SK-N-MC (cell line): ENCODE results near the gene PTPRG.

ENCODE experiments used
- DNase-seq: peaks from one replicate; pipeline ENCODE4 v3.0.0-alpha.2; 2011; ENCODE audit warnings: low read depth, low spot score
- H3K27ac ChIP-seq: fragments of 200-600 bp; sonication (generic); 2 replicates; pipeline ENCODE4 v1.5.1; 2016; ENCODE audit warnings: mixed run types
- H3K36me3 ChIP-seq: fragments of 200-600 bp; sonication (generic); 2 replicates; pipeline ENCODE4 v1.6.1; 2017; ENCODE audit warnings: antibody characterized with exemption, low read length, mixed read lengths; ENCODE audit not compliant: insufficient read depth
- H3K4me3 ChIP-seq: fragments of 200-600 bp; sonication (generic); 2 replicates; pipeline ENCODE4 v1.5.1; 2016
- H3K9ac ChIP-seq: fragments of 200-600 bp; sonication (generic); 2 replicates; pipeline ENCODE4 v1.8.0; 2017; ENCODE audit warnings: mixed run types, mixed read lengths; ENCODE audit not compliant: insufficient read length
- H3K9me3 ChIP-seq: fragments of 200-600 bp; sonication (generic); 2 replicates; pipeline ENCODE4 v1.6.1; 2017; ENCODE audit warnings: low read depth, mild to moderate bottlenecking, antibody characterized with exemption, low read length, moderate library complexity, mixed read lengths
- EZH2 ChIP-seq: fragments of 200-600 bp; sonication (generic); IDR thresholded peaks from one replicate; pipeline ENCODE4 v1.6.1; 2017; ENCODE audit warnings: antibody characterized with exemption
- FOXP2 ChIP-seq: optimal IDR thresholded peaks from 2 replicates; pipeline ENCODE3; 2011; ENCODE audit warnings: mild to moderate bottlenecking, moderate library complexity; ENCODE audit not compliant: insufficient read depth; ENCODE audit errors: extremely low read length, control extremely low read depth
- POLR2AphosphoS5 ChIP-seq: IDR thresholded peaks from 2 replicates; pipeline ENCODE4 v1.6.1; 2012; ENCODE audit warnings: mild to moderate bottlenecking, low read depth, low read length, borderline replicate concordance

PTPRG gene

GRCh38 chr3:61868499-61868898 lies 307.1 kb downstream of the PTPRG start:
- TF ChIP-seq FOXP2 (no peak), EZH2 (no peak), POLR2AphosphoS5 (no peak)
- no peaks in the 10 kb centered on the region for H3K9me3 ChIP-seq
- no peak overlapping the region for H3K9ac ChIP-seq
- H3K27ac ChIP-seq, result no peak overlapping the region
- no peaks in the 10 kb centered on the region for H3K36me3 ChIP-seq
- H3K4me3 ChIP-seq, result no peak overlapping the region
- no peak for DNase-seq

DNA sequence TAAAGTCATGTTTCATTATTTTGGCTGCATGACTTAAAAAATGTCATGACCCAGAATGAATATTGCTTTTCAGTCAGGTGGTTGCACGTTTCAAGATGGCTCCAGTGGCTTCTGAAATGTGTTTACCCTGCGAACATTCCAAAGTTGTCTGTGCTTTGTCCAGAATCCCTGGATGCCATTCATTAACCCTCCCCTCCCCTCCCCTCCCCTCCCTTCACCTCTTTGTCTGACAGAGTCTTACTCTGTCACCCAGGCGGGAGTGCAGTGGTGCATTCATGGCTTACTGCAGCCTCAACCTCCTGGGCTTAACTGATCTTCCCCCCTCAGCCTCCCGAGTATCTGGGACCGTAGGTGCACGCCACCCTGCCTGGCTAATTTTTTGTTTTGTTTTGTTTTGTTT lies 308.0 kb downstream of the PTPRG start:
- Histone ChIP-seq H3K9me3 (no peaks in the 10 kb centered on the region), H3K36me3 (no peaks in the 10 kb centered on the region), H3K4me3 (no peak overlapping the region), H3K9ac (no peak overlapping the region), H3K27ac (no peak overlapping the region)
- no peak for TF ChIP-seq FOXP2
- no peak for TF ChIP-seq POLR2AphosphoS5
- no peak for TF ChIP-seq EZH2
- DNase-seq, result no peak

DNA sequence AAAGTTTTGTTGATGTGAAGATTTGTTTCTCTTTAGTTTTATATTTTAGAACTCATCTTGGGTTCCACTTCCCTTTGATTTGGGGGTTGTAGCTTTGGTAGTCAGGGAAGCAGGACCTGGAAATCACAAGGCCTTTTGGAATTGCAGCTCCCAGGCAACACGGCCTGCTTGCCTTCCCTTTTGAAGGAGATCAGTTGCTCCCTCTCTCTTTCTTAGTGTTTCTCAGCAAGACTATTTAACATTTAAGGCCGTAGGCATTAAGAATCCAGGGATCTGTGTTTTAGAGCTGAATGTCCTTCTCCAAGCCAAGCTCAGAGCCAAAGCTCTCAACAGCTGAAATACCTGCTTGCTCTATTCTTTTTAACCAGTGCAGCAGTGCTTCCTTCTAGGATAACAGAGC lies 310.3 kb downstream of the PTPRG start:
- DNase-seq, result no peak
- H3K4me3 ChIP-seq, result no peak overlapping the region
- no peak overlapping the region for H3K27ac ChIP-seq
- no peak overlapping the region for H3K9ac ChIP-seq
- no peaks in the 10 kb centered on the region for H3K9me3 ChIP-seq
- H3K36me3 ChIP-seq, result no peaks in the 10 kb centered on the region
- no peak for TF ChIP-seq EZH2
- TF ChIP-seq POLR2AphosphoS5, result no peak
- no peak for TF ChIP-seq FOXP2

DNA sequence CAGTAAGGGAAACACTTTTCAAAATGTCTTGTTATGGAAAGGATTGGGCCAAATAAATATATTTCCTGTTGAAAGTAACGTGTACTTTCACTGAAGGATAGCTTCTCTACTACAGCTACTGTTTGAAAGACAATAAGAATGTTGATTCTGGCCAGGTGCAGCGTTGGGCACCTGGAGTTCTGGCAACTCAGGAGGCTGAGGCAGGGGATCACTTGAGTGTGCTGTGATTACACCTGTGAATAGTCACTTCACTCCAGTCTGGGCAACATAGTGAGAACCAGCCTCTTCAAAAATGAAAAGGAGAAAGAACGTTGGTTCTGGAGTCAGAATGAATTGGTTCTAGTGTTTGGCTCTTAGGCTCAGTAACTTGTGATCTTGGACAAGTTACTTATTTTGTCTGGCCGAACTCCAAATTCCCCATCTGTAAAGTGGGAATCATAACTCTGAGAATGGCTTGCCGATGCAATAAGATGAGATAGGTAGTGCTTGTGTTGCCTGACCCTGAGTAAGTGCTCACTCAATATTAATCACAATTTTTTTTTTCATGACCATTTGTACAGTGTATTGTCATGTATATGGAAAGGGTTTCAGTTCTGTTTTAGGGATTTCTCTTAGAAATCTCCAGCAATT lies 310.8 kb downstream of the PTPRG start:
- Histone ChIP-seq H3K9ac (no peak overlapping the region), H3K9me3 (no peaks in the 10 kb centered on the region), H3K27ac (no peak overlapping the region), H3K36me3 (no peaks in the 10 kb centered on the region), H3K4me3 (no peak overlapping the region)
- TF ChIP-seq POLR2AphosphoS5 (no peak), FOXP2 (no peak), EZH2 (no peak)
- no peak for DNase-seq

DNA sequence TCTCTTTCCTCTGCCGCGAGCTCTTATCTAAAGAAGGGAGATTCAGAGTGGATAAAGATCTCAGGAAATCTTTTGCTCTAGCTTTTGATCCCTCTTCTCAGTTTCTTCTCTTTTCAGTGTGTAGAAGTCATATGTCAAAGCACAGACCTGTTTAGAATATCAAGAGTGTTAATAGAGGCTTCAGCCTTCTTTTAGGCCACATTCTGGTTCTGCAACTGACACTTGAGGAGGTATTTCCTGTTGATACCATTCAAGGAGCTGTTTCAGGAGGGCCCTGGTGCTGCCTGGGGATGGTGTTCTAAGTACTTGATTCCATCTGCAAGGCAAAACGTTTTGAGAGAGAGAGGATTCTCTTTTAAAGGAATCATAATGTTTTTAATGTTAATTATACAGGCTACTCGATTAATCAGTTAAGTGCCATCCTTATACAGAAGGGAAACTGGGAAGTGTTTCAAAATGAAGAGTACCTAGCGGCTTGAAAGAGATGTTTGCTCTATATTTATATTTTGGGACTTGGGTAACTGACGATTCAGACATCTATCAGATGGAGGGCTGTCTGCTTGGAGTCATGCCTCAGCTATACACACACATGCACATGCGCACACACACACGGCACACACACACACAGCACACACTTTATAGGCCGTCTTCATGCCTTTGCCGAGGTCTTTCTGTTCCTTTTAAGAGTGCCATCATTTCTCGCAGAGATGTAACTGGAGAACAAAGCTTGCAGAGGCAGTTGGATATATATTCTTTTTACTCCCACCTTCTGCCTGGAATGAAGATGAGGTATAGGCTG lies 313.9 kb downstream of the PTPRG start:
- Histone ChIP-seq H3K4me3 (no peak overlapping the region; the same call in 1 of the 2 replicates), H3K9ac (no peak overlapping the region), H3K36me3 (no peaks in the 10 kb centered on the region), H3K27ac (peak overlapping the region; percentile 78), H3K9me3 (no peaks in the 10 kb centered on the region)
- TF ChIP-seq FOXP2, result no peak
- no peak for DNase-seq

DNA sequence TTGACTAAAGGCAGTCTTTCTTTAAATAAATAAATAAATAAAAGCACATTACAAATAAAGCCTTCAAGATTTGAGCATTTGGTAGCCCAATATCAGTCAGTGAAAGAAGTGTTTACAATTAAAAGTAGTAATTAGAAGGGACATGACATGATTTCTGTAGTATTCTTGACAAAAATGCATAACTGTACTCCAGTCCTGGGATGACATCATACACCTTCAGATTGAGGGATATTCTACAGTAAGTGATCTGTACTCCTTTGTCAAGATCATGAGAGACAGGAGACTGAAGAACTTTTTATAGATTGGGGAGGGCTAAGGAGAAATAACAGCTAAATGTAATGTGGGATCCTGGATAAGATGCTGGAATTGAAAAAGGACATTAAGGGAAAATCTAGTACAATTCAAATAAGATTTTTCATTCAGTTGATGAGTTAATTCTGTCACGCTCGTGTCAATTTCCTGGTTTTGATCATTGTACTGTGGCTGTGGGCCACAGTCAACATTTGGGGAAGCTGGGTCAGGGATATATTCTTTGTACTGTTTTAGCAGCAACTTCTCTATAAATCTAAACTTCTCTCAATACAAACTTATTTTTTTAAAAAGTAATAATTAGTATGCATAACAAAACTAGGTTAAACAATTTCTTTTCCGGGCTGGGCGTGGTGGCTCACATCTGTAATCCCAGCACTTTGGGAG lies 314.8 kb downstream of the PTPRG start:
- Histone ChIP-seq H3K9ac (no peak overlapping the region), H3K27ac (peak overlapping the region; percentile 93), H3K36me3 (no peaks in the 10 kb centered on the region), H3K9me3 (no peaks in the 10 kb centered on the region), H3K4me3 (no peak overlapping the region)
- TF ChIP-seq EZH2 (no peak), FOXP2 (no peak), POLR2AphosphoS5 (no peak)
- no peak for DNase-seq

GRCh38 chr3:61876797-61877196 lies 315.4 kb downstream of the PTPRG start:
- Histone ChIP-seq H3K4me3 (peak overlapping the region; percentile 45), H3K36me3 (no peaks in the 10 kb centered on the region), H3K9me3 (no peaks in the 10 kb centered on the region), H3K27ac (peak overlapping the region; percentile 93), H3K9ac (peak overlapping the region; percentile 74)
- TF ChIP-seq POLR2AphosphoS5 (no peak), EZH2 (no peak), FOXP2 (no peak)
- DNase-seq, result no peak

DNA sequence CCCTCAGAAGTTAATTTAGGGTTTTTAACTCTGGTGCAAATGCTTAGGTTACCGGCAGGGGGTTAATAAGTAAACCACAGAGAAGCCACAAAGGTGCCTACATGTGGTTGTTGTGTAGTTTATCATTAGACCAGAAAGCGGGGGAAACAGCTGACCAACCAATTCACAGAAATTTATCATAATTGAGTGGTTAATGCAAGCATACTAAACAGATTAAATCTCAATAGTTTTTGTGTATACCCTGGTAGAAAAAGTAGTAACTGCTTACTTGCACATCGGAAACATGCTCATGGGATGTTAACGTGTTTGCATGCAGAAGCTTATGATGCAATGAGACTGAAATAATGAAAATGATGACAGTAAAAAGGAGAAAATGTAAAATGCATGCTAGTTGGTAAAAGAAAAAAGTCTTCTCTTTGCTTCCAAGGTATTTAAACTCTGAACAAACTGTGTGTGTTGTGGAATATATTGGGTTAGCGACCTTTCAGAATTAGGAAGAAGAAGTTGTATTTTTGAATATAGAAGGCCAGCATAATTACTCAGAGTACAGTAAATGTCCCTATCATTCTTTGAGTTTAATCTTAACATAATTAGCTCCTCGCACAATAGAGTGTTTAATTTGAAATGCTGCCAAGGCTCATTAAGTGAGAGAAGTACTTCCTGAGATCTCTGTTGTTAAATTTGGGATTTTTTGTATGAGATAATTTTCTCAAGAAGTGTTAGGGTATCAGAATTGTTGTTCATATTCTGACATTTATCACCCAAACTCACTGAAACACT lies 316.2 kb downstream of the PTPRG start:
- no peak for DNase-seq
- Histone ChIP-seq H3K9ac (peak overlapping the region; percentile 74), H3K9me3 (no peaks in the 10 kb centered on the region), H3K27ac (peak overlapping the region; percentile 93), H3K36me3 (no peaks in the 10 kb centered on the region), H3K4me3 (peak overlapping the region; percentile 45)
- TF ChIP-seq FOXP2, result no peak
- no peak for TF ChIP-seq POLR2AphosphoS5
- TF ChIP-seq EZH2, result no peak
